Measurements from ENCODE around the gene CARD16.

CARD16 gene

GRCh38 chr11:105032495-105032894, 12.6 kb downstream of the CARD16 start:
- TF ChIP-seq CTCF (conservative IDR thresholded peaks at IDR 0.05; ENCODE audit: low read depth, low read length), result no peak

GRCh38 chr11:105027678-105028077, 17.5 kb downstream of the CARD16 start:
- Histone ChIP-seq H3K79me2 (ENCODE audit: insufficient read depth, low read depth) (no peaks in the 10 kb centered on the region), H3K4me3 (IDR thresholded peaks at IDR 0.05; ENCODE audit: insufficient read depth, low read depth, low read length) (no peak overlapping the region), H3K4me1 (ENCODE audit: low read depth, poor library complexity, severe bottlenecking) (no peaks in the 10 kb centered on the region), H3K27ac (no peak overlapping the region), H3K4me2 (no peak overlapping the region), H3K27me3 (ENCODE audit: insufficient read depth, low read depth) (no peaks in the 10 kb centered on the region), H4K20me1 (ENCODE audit: insufficient read depth) (no peaks in the 10 kb centered on the region), H2AFZ (ENCODE audit: low read depth) (no peak overlapping the region), H3K36me3 (ENCODE audit: insufficient read depth) (no peaks in the 10 kb centered on the region), H3K9ac (no peak overlapping the region)
- TF ChIP-seq CTCF (conservative IDR thresholded peaks at IDR 0.05; ENCODE audit: low read depth, low read length), result no peak

More at GRCh38 chr11:105032495-105032894, 12.6 kb downstream of the CARD16 start:
- no peak overlapping the region for H3K27ac ChIP-seq
- H4K20me1 ChIP-seq (ENCODE audit: insufficient read depth), result no peaks in the 10 kb centered on the region
- no peak overlapping the region for H2AFZ ChIP-seq (ENCODE audit: low read depth)
- no peak overlapping the region for H3K4me3 ChIP-seq (IDR thresholded peaks at IDR 0.05; ENCODE audit: insufficient read depth, low read depth, low read length)
- H3K36me3 ChIP-seq (ENCODE audit: insufficient read depth), result no peaks in the 10 kb centered on the region
- H3K4me2 ChIP-seq, result no peak overlapping the region
- no peaks in the 10 kb centered on the region for H3K4me1 ChIP-seq (ENCODE audit: low read depth, poor library complexity, severe bottlenecking)
- H3K79me2 ChIP-seq (ENCODE audit: insufficient read depth, low read depth), result no peaks in the 10 kb centered on the region
- no peak overlapping the region for H3K9ac ChIP-seq
- no peaks in the 10 kb centered on the region for H3K27me3 ChIP-seq (ENCODE audit: insufficient read depth, low read depth)

- Histone ChIP-seq H3K9ac (no peak overlapping the region), H3K79me2 (ENCODE audit: insufficient read depth, low read depth) (no peaks in the 10 kb centered on the region), H3K36me3 (ENCODE audit: insufficient read depth) (no peaks in the 10 kb centered on the region), H3K4me3 (IDR thresholded peaks at IDR 0.05; ENCODE audit: insufficient read depth, low read depth, low read length) (no peak overlapping the region), H3K27me3 (ENCODE audit: insufficient read depth, low read depth) (no peaks in the 10 kb centered on the region), H3K4me2 (no peak overlapping the region), H2AFZ (ENCODE audit: low read depth) (no peak overlapping the region), H4K20me1 (ENCODE audit: insufficient read depth) (no peaks in the 10 kb centered on the region), H3K4me1 (ENCODE audit: low read depth, poor library complexity, severe bottlenecking) (no peaks in the 10 kb centered on the region), H3K27ac (no peak overlapping the region)
- no peak for TF ChIP-seq CTCF (conservative IDR thresholded peaks at IDR 0.05; ENCODE audit: low read depth, low read length)
Measured at GRCh38 chr11:105024394-105024793, 20.7 kb downstream of the CARD16 start.

GRCh38 chr11:105023003-105023402, 22.1 kb downstream of the CARD16 start, which contains the start of gene CASP5:
TSS of gene CASP5 (minus strand) at chr11:105023168. CDS start at chr11:105023136, 32 bp downstream.
- Histone ChIP-seq H3K4me3 (IDR thresholded peaks at IDR 0.05; ENCODE audit: insufficient read depth, low read depth, low read length) (no peak within 1 kb of the TSS), H3K27me3 (ENCODE audit: insufficient read depth, low read depth) (no peaks in the 10 kb centered on the region), H2AFZ (ENCODE audit: low read depth) (no peak within 1 kb of the TSS), H3K79me2 (ENCODE audit: insufficient read depth, low read depth) (no peaks in the 10 kb centered on the region), H3K9ac (no peak within 1 kb of the TSS), H4K20me1 (ENCODE audit: insufficient read depth) (no peaks in the 10 kb centered on the region), H3K36me3 (ENCODE audit: insufficient read depth) (no peaks in the 10 kb centered on the region), H3K4me2 (no peak within 1 kb of the TSS), H3K27ac (no peak within 1 kb of the TSS), H3K4me1 (ENCODE audit: low read depth, poor library complexity, severe bottlenecking) (no peaks in the 10 kb centered on the region)
- TF ChIP-seq CTCF (conservative IDR thresholded peaks at IDR 0.05; ENCODE audit: low read depth, low read length), result no peak
